Endothelial cell of umbilical vein (primary cell): ENCODE measurements around the gene CBX6. TPM values are rescaled to one million over a fixed set of nuclear protein-coding genes. Genes with fewer than 3 reads are reported as not detected.

ENCODE experiments used
- polyA plus RNA-seq, 4 experiments: library from polyadenylated mRNA; depleted of rRNA in 3 of 4; stranded (reverse) in 3 of 4; unstranded in 1 of 4; fragments of >200 nt; gene quantifications; 2 replicates each; pipeline versions ENCODE4 v1.2.1 to v1.2.3, GENCODE V29; 2011 to 2012; ENCODE audit warnings: missing spikeins in 1 of 4
- total RNA-seq: library from RNA; stranded (reverse); gene quantifications from 2 replicates; pipeline ENCODE4 v1.2.3, GENCODE V29; 2021

The CBX6 gene
- total and polyA plus RNA-seq, 2 donors (not counting 3 experiments of a cell fraction or from before 2014, with no cell fraction given) = 14.9 to 62.6 TPM

Other genes starting within 250 kb of the CBX6 start
- 1.4 and 1.9 TPM in 2 replicates for gene FAM227A, start 215.8 kb downstream of the CBX6 start, total RNA-seq
- gene FAM227A, start 215.8 kb downstream of the CBX6 start, polyA plus RNA-seq = 0.49 and 0.58 TPM in 2 replicates
- 34.4 and 37.0 TPM in 2 replicates for gene CBY1, start 215.6 kb downstream of the CBX6 start, total RNA-seq
- gene CBY1, start 215.6 kb downstream of the CBX6 start, polyA plus RNA-seq = 38.9 and 41.8 TPM in 2 replicates
- 98.6 and 98.8 TPM in 2 replicates for gene TOMM22, start 190.3 kb downstream of the CBX6 start, total RNA-seq
- 51.8 and 62.3 TPM in 2 replicates for gene TOMM22, start 190.3 kb downstream of the CBX6 start, polyA plus RNA-seq
- 64.9 and 73.1 TPM in 2 replicates for gene JOSD1, start 171.3 kb downstream of the CBX6 start, total RNA-seq
- gene JOSD1, start 171.3 kb downstream of the CBX6 start, polyA plus RNA-seq = 57.2 and 61.7 TPM in 2 replicates
- gene GTPBP1, start 166.3 kb downstream of the CBX6 start, total RNA-seq = 43.9 and 50.3 TPM in 2 replicates
- 27.1 and 29.8 TPM in 2 replicates for gene GTPBP1, start 166.3 kb downstream of the CBX6 start, polyA plus RNA-seq
- 133 and 137 TPM in 2 replicates for gene SUN2, start 116.2 kb downstream of the CBX6 start, total RNA-seq
- gene SUN2, start 116.2 kb downstream of the CBX6 start, polyA plus RNA-seq = 74.2 and 76.7 TPM in 2 replicates
- gene DNAL4, start 78.1 kb downstream of the CBX6 start, total RNA-seq = 12.2 and 12.9 TPM in 2 replicates
- gene DNAL4, start 78.1 kb downstream of the CBX6 start, polyA plus RNA-seq = 22.7 and 24.7 TPM in 2 replicates
- 0.73 and 0.95 TPM in 2 replicates for gene NPTXR, start 28.2 kb downstream of the CBX6 start, total RNA-seq
- gene NPTXR, start 28.2 kb downstream of the CBX6 start, polyA plus RNA-seq = 0.37 and 0.43 TPM in 2 replicates
- not detected in 2 replicates for gene APOBEC3A, start 85.4 kb upstream of the CBX6 start, total RNA-seq
- not detected in 2 replicates for gene APOBEC3A, start 85.4 kb upstream of the CBX6 start, polyA plus RNA-seq
- 10.3 and 13.6 TPM in 2 replicates for gene APOBEC3B, start 110.1 kb upstream of the CBX6 start, total RNA-seq
- gene APOBEC3B, start 110.1 kb upstream of the CBX6 start, polyA plus RNA-seq = 16.5 and 19.9 TPM in 2 replicates
- gene APOBEC3C, start 142.0 kb upstream of the CBX6 start, total RNA-seq = 10.6 and 11.2 TPM in 2 replicates
- gene APOBEC3C, start 142.0 kb upstream of the CBX6 start, polyA plus RNA-seq = 6.9 and 7.6 TPM in 2 replicates
- gene APOBEC3D, start 148.9 kb upstream of the CBX6 start, total RNA-seq = 2.5 and 3.8 TPM in 2 replicates
- gene APOBEC3D, start 148.9 kb upstream of the CBX6 start, polyA plus RNA-seq = 2.0 and 2.3 TPM in 2 replicates
- gene APOBEC3F, start 168.6 kb upstream of the CBX6 start, total RNA-seq = 7.2 and 10.2 TPM in 2 replicates
- 10.6 and 11.0 TPM in 2 replicates for gene APOBEC3F, start 168.6 kb upstream of the CBX6 start, polyA plus RNA-seq
- gene APOBEC3G, start 205.1 kb upstream of the CBX6 start, total RNA-seq = 2.9 and 5.1 TPM in 2 replicates
- 3.4 and 3.6 TPM in 2 replicates for gene APOBEC3G, start 205.1 kb upstream of the CBX6 start, polyA plus RNA-seq
- gene APOBEC3H, start 225.0 kb upstream of the CBX6 start, total RNA-seq = not detected in 2 replicates
- not detected in 2 replicates for gene APOBEC3H, start 225.0 kb upstream of the CBX6 start, polyA plus RNA-seq